ENCODE measurements around the gene MSI2. TPM values are rescaled to one million over a fixed set of nuclear protein-coding genes. Genes with fewer than 3 reads are reported as not detected.

MSI2 gene
- total RNA-seq, 3 donors from 2014 or later: 13.4 to 89.1 (median 71.1) TPM

GRCh38 chr17:57631871-57632270, 375.5 kb downstream of the MSI2 start:
- intact Hi-C loops (cut with DNase I; ENCODE audit: low total_unique reads): no loop called here
- no peak for DNase-seq (ENCODE audit: low spot score in 2 of 2)
- no peaks in the 10 kb centered on the region for H3K27me3 ChIP-seq
- TF ChIP-seq POLR2AphosphoS5 (IDR thresholded peaks at IDR 0.05) (no peak), POLR2A (IDR thresholded peaks at IDR 0.05) (no peak), CTCF (IDR thresholded peaks at IDR 0.05) (no peak)
- no peaks in the 10 kb centered on the region for H3K4me1 ChIP-seq
- H3K27ac ChIP-seq: no peak overlapping the region
- H3K36me3 ChIP-seq: no peaks in the 10 kb centered on the region
- no peak overlapping the region for H3K4me3 ChIP-seq
- no peaks in the 10 kb centered on the region for H3K9me3 ChIP-seq

GRCh38 chr17:57632294-57632693, 376.0 kb downstream of the MSI2 start:
- no peak for DNase-seq (ENCODE audit: low spot score in 2 of 2)
- Histone ChIP-seq H3K9me3 (no peaks in the 10 kb centered on the region), H3K4me3 (no peak overlapping the region), H3K27me3 (no peaks in the 10 kb centered on the region), H3K27ac (no peak overlapping the region), H3K36me3 (no peaks in the 10 kb centered on the region), H3K4me1 (no peaks in the 10 kb centered on the region)
- intact Hi-C loops (cut with DNase I; ENCODE audit: low total_unique reads): no loop called here
- TF ChIP-seq CTCF (IDR thresholded peaks at IDR 0.05) (no peak), POLR2A (IDR thresholded peaks at IDR 0.05) (no peak), POLR2AphosphoS5 (IDR thresholded peaks at IDR 0.05) (no peak)

- intact Hi-C loops (cut with DNase I; ENCODE audit: low total_unique reads): no loop called here
- Histone ChIP-seq H3K4me3 (no peak overlapping the region), H3K36me3 (no peaks in the 10 kb centered on the region), H3K9me3 (no peaks in the 10 kb centered on the region), H3K4me1 (no peaks in the 10 kb centered on the region), H3K27me3 (no peaks in the 10 kb centered on the region), H3K27ac (no peak overlapping the region)
- no peak for DNase-seq (ENCODE audit: low spot score in 2 of 2)
- TF ChIP-seq POLR2AphosphoS5 (IDR thresholded peaks at IDR 0.05) (no peak), CTCF (IDR thresholded peaks at IDR 0.05) (no peak), POLR2A (IDR thresholded peaks at IDR 0.05) (no peak)
Observed at GRCh38 chr17:57633236-57633635, 376.9 kb downstream of the MSI2 start.

- intact Hi-C loops (cut with DNase I; ENCODE audit: low total_unique reads): no loop called here
- Histone ChIP-seq H3K4me3 (no peak overlapping the region), H3K36me3 (no peaks in the 10 kb centered on the region), H3K27me3 (no peaks in the 10 kb centered on the region), H3K9me3 (no peaks in the 10 kb centered on the region), H3K4me1 (no peaks in the 10 kb centered on the region), H3K27ac (no peak overlapping the region)
- no peak for DNase-seq (ENCODE audit: low spot score in 2 of 2)
- TF ChIP-seq POLR2AphosphoS5 (IDR thresholded peaks at IDR 0.05): no peak
Observed at GRCh38 chr17:57634713-57635465, 378.6 kb downstream of the MSI2 start.

GRCh38 chr17:57636274-57636673, 380.0 kb downstream of the MSI2 start:
- no peak for DNase-seq (ENCODE audit: low spot score in 2 of 2)
- H3K27ac ChIP-seq: no peak overlapping the region
- no peak overlapping the region for H3K4me3 ChIP-seq
- intact Hi-C loops (cut with DNase I; ENCODE audit: low total_unique reads): no loop called here
- TF ChIP-seq CTCF (IDR thresholded peaks at IDR 0.05) (no peak), POLR2AphosphoS5 (IDR thresholded peaks at IDR 0.05) (no peak), POLR2A (IDR thresholded peaks at IDR 0.05) (no peak)
- no peaks in the 10 kb centered on the region for H3K27me3 ChIP-seq
- no peaks in the 10 kb centered on the region for H3K4me1 ChIP-seq
- H3K9me3 ChIP-seq: no peaks in the 10 kb centered on the region
- no peaks in the 10 kb centered on the region for H3K36me3 ChIP-seq
